Urinary bladder (tissue), 2 donors: ENCODE measurements around the gene ANGPTL1. TPM values are rescaled to one million over a fixed set of nuclear protein-coding genes. Genes with fewer than 3 reads are reported as not detected.

Source experiments
- polyA plus RNA-seq: library from polyadenylated mRNA; stranded (reverse); fragments of 200-250 nt; gene quantifications from one replicate; pipeline ENCODE4 v1.2.3, GENCODE V29; 2013
- total RNA-seq: library from RNA; depleted of rRNA; stranded (reverse); fragments of >200 nt; gene quantifications from one replicate; pipeline ENCODE4 v1.2.3, GENCODE V29; 2014
- donor health status: healthy.

Gene ANGPTL1
- total and polyA plus RNA-seq, 2 donors: 47.5 to 89.2 TPM

Other genes with a start within 250 kb of the ANGPTL1 start
- 82.4 TPM for gene RALGPS2, start 145.8 kb downstream of the ANGPTL1 start, total RNA-seq
- gene RALGPS2, start 145.8 kb downstream of the ANGPTL1 start, polyA plus RNA-seq: 3.8 TPM
- gene FAM20B, start 154.8 kb upstream of the ANGPTL1 start, total RNA-seq: 37.6 TPM
- 28.3 TPM for gene FAM20B, start 154.8 kb upstream of the ANGPTL1 start, polyA plus RNA-seq
- gene TOR3A, start 211.0 kb upstream of the ANGPTL1 start, total RNA-seq: 20.5 TPM
- 37.5 TPM for gene TOR3A, start 211.0 kb upstream of the ANGPTL1 start, polyA plus RNA-seq